ENCODE data around the gene ASPM. TPM values are rescaled to one million over a fixed set of nuclear protein-coding genes. Genes with fewer than 3 reads are reported as not detected.

The ASPM gene
- polyA plus RNA-seq, 2 donors = 3.8 to 4.2 TPM

- 71 to 72% methylated on average over 3 of the region's 3 CpGs for WGBS, 2 donors
- Histone ChIP-seq H3K4me3 (ENCODE audit: low read depth in 1 of 2, low read length in 2 of 2) (no peak within 1 kb of the TSS), H3K27ac (ENCODE audit: low read depth in 2 of 2, low read length in 1 of 2) (no peak within 1 kb of the TSS), H3K36me3 (ENCODE audit: control insufficient read depth in 2 of 2, insufficient read depth in 2 of 2, low read length in 1 of 2) (no peaks in the 10 kb centered on the region), H3K9me3 (ENCODE audit: control insufficient read depth in 2 of 2, insufficient read depth in 1 of 2, low read depth in 1 of 2, low read length in 1 of 2) (peaks cover 0 to 3% of the 10 kb centered on the region in 2 donors), H3K27me3 (ENCODE audit: control insufficient read depth in 1 of 2, insufficient read depth in 2 of 2, low read length in 2 of 2) (peaks cover 0 to 2% of the 10 kb centered on the region in 2 donors), H3K4me1 (ENCODE audit: control insufficient read depth in 2 of 2, insufficient read depth in 2 of 2, low read length in 1 of 2) (no peaks in the 10 kb centered on the region)
Measured at GRCh38 chr1:197066719-197067456, 79.6 kb downstream of the ASPM start, which contains the start of gene F13B. Gene F13B, minus strand, starts transcription at chr1:197067260. Its CDS starts 37 bp downstream, at chr1:197067223.

GRCh38 chr1:197066277-197066676, 80.2 kb downstream of the ASPM start:
- Histone ChIP-seq H3K27ac (ENCODE audit: low read depth in 2 of 2, low read length in 1 of 2) (no peak overlapping the region), H3K36me3 (ENCODE audit: control insufficient read depth in 2 of 2, insufficient read depth in 2 of 2, low read length in 1 of 2) (no peaks in the 10 kb centered on the region), H3K9me3 (ENCODE audit: control insufficient read depth in 2 of 2, insufficient read depth in 1 of 2, low read depth in 1 of 2, low read length in 1 of 2) (peaks cover 0 to 3% of the 10 kb centered on the region in 2 donors), H3K4me3 (ENCODE audit: low read depth in 1 of 2, low read length in 2 of 2) (no peak overlapping the region), H3K4me1 (ENCODE audit: control insufficient read depth in 2 of 2, insufficient read depth in 2 of 2, low read length in 1 of 2) (no peaks in the 10 kb centered on the region), H3K27me3 (ENCODE audit: control insufficient read depth in 1 of 2, insufficient read depth in 2 of 2, low read length in 2 of 2) (peaks cover 0 to 2% of the 10 kb centered on the region in 2 donors)
- 92 to 94% methylated on average over 1 of the region's 1 CpG for WGBS, 2 donors

GRCh38 chr1:197065559-197065958, 80.9 kb downstream of the ASPM start:
- no peaks in the 10 kb centered on the region for H3K4me1 ChIP-seq (ENCODE audit: control insufficient read depth in 2 of 2, insufficient read depth in 2 of 2, low read length in 1 of 2)
- H3K27me3 ChIP-seq (ENCODE audit: control insufficient read depth in 1 of 2, insufficient read depth in 2 of 2, low read length in 2 of 2) = peaks cover 0 to 2% of the 10 kb centered on the region in 2 donors
- peaks cover 0 to 3% of the 10 kb centered on the region in 2 donors for H3K9me3 ChIP-seq (ENCODE audit: control insufficient read depth in 2 of 2, insufficient read depth in 1 of 2, low read depth in 1 of 2, low read length in 1 of 2)
- no peak overlapping the region for H3K27ac ChIP-seq (ENCODE audit: low read depth in 2 of 2, low read length in 1 of 2)
- H3K36me3 ChIP-seq (ENCODE audit: control insufficient read depth in 2 of 2, insufficient read depth in 2 of 2, low read length in 1 of 2) = no peaks in the 10 kb centered on the region
- no peak overlapping the region for H3K4me3 ChIP-seq (ENCODE audit: low read depth in 1 of 2, low read length in 2 of 2)

GRCh38 chr1:197063212-197063611, 83.3 kb downstream of the ASPM start:
- WGBS, 2 donors = 69 to 79% methylated on average over 2 of the region's 2 CpGs
- H3K27me3 ChIP-seq (ENCODE audit: control insufficient read depth in 1 of 2, insufficient read depth in 2 of 2, low read length in 2 of 2) = peaks cover 0 to 2% of the 10 kb centered on the region in 2 donors
- H3K9me3 ChIP-seq (ENCODE audit: control insufficient read depth in 2 of 2, insufficient read depth in 1 of 2, low read depth in 1 of 2, low read length in 1 of 2) = no peaks in the 10 kb centered on the region
- no peaks in the 10 kb centered on the region for H3K4me1 ChIP-seq (ENCODE audit: control insufficient read depth in 2 of 2, insufficient read depth in 2 of 2, low read length in 1 of 2)
- H3K4me3 ChIP-seq (ENCODE audit: low read depth in 1 of 2, low read length in 2 of 2) = no peak overlapping the region
- no peaks in the 10 kb centered on the region for H3K36me3 ChIP-seq (ENCODE audit: control insufficient read depth in 2 of 2, insufficient read depth in 2 of 2, low read length in 1 of 2)
- H3K27ac ChIP-seq (ENCODE audit: low read depth in 2 of 2, low read length in 1 of 2) = no peak overlapping the region

- Histone ChIP-seq H3K9me3 (ENCODE audit: control insufficient read depth in 2 of 2, insufficient read depth in 1 of 2, low read depth in 1 of 2, low read length in 1 of 2) (no peaks in the 10 kb centered on the region), H3K4me1 (ENCODE audit: control insufficient read depth in 2 of 2, insufficient read depth in 2 of 2, low read length in 1 of 2) (no peaks in the 10 kb centered on the region), H3K27me3 (ENCODE audit: control insufficient read depth in 1 of 2, insufficient read depth in 2 of 2, low read length in 2 of 2) (peaks cover 0 to 2% of the 10 kb centered on the region in 2 donors), H3K36me3 (ENCODE audit: control insufficient read depth in 2 of 2, insufficient read depth in 2 of 2, low read length in 1 of 2) (no peaks in the 10 kb centered on the region), H3K4me3 (ENCODE audit: low read depth in 1 of 2, low read length in 2 of 2) (no peak overlapping the region), H3K27ac (ENCODE audit: low read depth in 2 of 2, low read length in 1 of 2) (no peak overlapping the region)
- 70 to 76% methylated on average over 2 of the region's 2 CpGs for WGBS, 2 donors
Measured at GRCh38 chr1:197062692-197063091, 83.8 kb downstream of the ASPM start.

GRCh38 chr1:197049100-197049499, 97.4 kb downstream of the ASPM start:
- Histone ChIP-seq H3K4me3 (ENCODE audit: low read depth in 1 of 2, low read length in 2 of 2) (no peak overlapping the region), H3K27ac (ENCODE audit: low read depth in 2 of 2, low read length in 1 of 2) (no peak overlapping the region), H3K36me3 (ENCODE audit: control insufficient read depth in 2 of 2, insufficient read depth in 2 of 2, low read length in 1 of 2) (no peaks in the 10 kb centered on the region), H3K27me3 (ENCODE audit: control insufficient read depth in 1 of 2, insufficient read depth in 2 of 2, low read length in 2 of 2) (no peaks in the 10 kb centered on the region), H3K9me3 (ENCODE audit: control insufficient read depth in 2 of 2, insufficient read depth in 1 of 2, low read depth in 1 of 2, low read length in 1 of 2) (no peaks in the 10 kb centered on the region), H3K4me1 (ENCODE audit: control insufficient read depth in 2 of 2, insufficient read depth in 2 of 2, low read length in 1 of 2) (no peaks in the 10 kb centered on the region)

- Histone ChIP-seq H3K4me1 (ENCODE audit: control insufficient read depth in 2 of 2, insufficient read depth in 2 of 2, low read length in 1 of 2) (no peaks in the 10 kb centered on the region), H3K4me3 (ENCODE audit: low read depth in 1 of 2, low read length in 2 of 2) (no peak overlapping the region), H3K36me3 (ENCODE audit: control insufficient read depth in 2 of 2, insufficient read depth in 2 of 2, low read length in 1 of 2) (no peaks in the 10 kb centered on the region), H3K27ac (ENCODE audit: low read depth in 2 of 2, low read length in 1 of 2) (no peak overlapping the region), H3K27me3 (ENCODE audit: control insufficient read depth in 1 of 2, insufficient read depth in 2 of 2, low read length in 2 of 2) (no peaks in the 10 kb centered on the region), H3K9me3 (ENCODE audit: control insufficient read depth in 2 of 2, insufficient read depth in 1 of 2, low read depth in 1 of 2, low read length in 1 of 2) (no peaks in the 10 kb centered on the region)
- 32 to 59% methylated on average over 2 of the region's 4 CpGs for WGBS, 2 donors
Measured at GRCh38 chr1:197042676-197043341, 103.7 kb downstream of the ASPM start.

- Histone ChIP-seq H3K27me3 (ENCODE audit: control insufficient read depth in 1 of 2, insufficient read depth in 2 of 2, low read length in 2 of 2) (no peaks in the 10 kb centered on the region), H3K4me1 (ENCODE audit: control insufficient read depth in 2 of 2, insufficient read depth in 2 of 2, low read length in 1 of 2) (no peaks in the 10 kb centered on the region), H3K4me3 (ENCODE audit: low read depth in 1 of 2, low read length in 2 of 2) (no peak overlapping the region), H3K27ac (ENCODE audit: low read depth in 2 of 2, low read length in 1 of 2) (no peak overlapping the region), H3K9me3 (ENCODE audit: control insufficient read depth in 2 of 2, insufficient read depth in 1 of 2, low read depth in 1 of 2, low read length in 1 of 2) (no peaks in the 10 kb centered on the region), H3K36me3 (ENCODE audit: control insufficient read depth in 2 of 2, insufficient read depth in 2 of 2, low read length in 1 of 2) (no peaks in the 10 kb centered on the region)
- WGBS, 2 donors = 71 to 72% methylated on average over 7 of the region's 7 CpGs
Measured at GRCh38 chr1:197041486-197042353, 104.7 kb downstream of the ASPM start.

GRCh38 chr1:197036861-197037260, 109.6 kb downstream of the ASPM start:
- WGBS, 2 donors = 92 to 93% methylated on average over 3 of the region's 3 CpGs
- Histone ChIP-seq H3K27ac (ENCODE audit: low read depth in 2 of 2, low read length in 1 of 2) (no peak overlapping the region), H3K27me3 (ENCODE audit: control insufficient read depth in 1 of 2, insufficient read depth in 2 of 2, low read length in 2 of 2) (no peaks in the 10 kb centered on the region), H3K36me3 (ENCODE audit: control insufficient read depth in 2 of 2, insufficient read depth in 2 of 2, low read length in 1 of 2) (no peaks in the 10 kb centered on the region), H3K4me3 (ENCODE audit: low read depth in 1 of 2, low read length in 2 of 2) (no peak overlapping the region), H3K9me3 (ENCODE audit: control insufficient read depth in 2 of 2, insufficient read depth in 1 of 2, low read depth in 1 of 2, low read length in 1 of 2) (no peaks in the 10 kb centered on the region), H3K4me1 (ENCODE audit: control insufficient read depth in 2 of 2, insufficient read depth in 2 of 2, low read length in 1 of 2) (no peaks in the 10 kb centered on the region)

Data from esophagus (tissue), 2 donors.